ENCODE results near the gene DBH.
"Not testable (repeated sequence)": the region's sequence is repeated elsewhere in the genome, so short reads cannot be mapped to it uniquely, and the experiment has no call there.

Gene DBH

DNA sequence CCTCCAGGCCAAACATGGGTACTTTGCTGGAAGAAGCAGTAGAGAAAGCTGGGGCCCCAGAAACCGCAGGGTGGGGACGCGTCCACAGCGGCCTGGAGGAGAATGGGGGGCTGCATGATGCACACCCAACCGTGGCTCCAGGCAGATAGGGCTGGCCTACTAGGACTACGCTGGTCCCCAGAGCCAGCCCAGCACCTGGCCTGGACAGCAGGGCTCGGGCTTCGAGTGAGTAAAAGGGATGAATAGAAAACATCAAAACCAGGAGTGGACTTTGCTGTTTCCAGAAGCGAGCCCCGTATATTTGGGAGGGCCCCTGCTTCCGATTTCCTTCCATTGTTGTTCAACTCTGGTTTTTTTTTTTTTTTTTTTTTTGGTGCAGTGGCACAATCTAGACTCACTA lies 30.7 kb downstream of the DBH start:
- no peak for DNase-seq (ENCODE audit: low spot score)

GRCh38 chr9:133667759-133668450 lies 31.7 kb downstream of the DBH start:
- no peak for DNase-seq (ENCODE audit: low spot score)

GRCh38 chr9:133669182-133669801 lies 33.1 kb downstream of the DBH start:
- DNase-seq (ENCODE audit: low spot score) = no peak

GRCh38 chr9:133670466-133670865 lies 34.3 kb downstream of the DBH start:
- DNase-seq (ENCODE audit: low spot score) = no peak

DNA sequence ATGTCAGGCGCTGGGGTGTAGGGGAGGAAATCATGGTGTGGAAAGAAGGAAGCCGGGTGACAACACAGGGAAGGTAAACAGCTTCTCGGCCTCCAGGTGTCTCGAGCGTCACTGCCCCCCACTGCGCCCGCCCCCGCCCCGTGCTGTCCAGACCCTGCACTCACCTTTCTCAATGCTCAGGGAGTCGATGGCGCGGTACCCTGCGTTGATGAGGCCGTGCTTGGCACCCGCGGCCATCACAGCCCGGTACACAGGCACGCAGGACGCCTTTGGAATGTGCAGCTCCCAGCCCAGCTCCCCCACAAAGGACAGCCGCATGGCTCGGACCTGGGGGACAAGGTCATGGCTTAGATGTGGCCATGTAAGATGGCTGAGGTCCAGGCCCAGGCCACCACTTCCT lies 35.2 kb downstream of the DBH start:
- DNase-seq (ENCODE audit: low spot score) = no peak

DNA sequence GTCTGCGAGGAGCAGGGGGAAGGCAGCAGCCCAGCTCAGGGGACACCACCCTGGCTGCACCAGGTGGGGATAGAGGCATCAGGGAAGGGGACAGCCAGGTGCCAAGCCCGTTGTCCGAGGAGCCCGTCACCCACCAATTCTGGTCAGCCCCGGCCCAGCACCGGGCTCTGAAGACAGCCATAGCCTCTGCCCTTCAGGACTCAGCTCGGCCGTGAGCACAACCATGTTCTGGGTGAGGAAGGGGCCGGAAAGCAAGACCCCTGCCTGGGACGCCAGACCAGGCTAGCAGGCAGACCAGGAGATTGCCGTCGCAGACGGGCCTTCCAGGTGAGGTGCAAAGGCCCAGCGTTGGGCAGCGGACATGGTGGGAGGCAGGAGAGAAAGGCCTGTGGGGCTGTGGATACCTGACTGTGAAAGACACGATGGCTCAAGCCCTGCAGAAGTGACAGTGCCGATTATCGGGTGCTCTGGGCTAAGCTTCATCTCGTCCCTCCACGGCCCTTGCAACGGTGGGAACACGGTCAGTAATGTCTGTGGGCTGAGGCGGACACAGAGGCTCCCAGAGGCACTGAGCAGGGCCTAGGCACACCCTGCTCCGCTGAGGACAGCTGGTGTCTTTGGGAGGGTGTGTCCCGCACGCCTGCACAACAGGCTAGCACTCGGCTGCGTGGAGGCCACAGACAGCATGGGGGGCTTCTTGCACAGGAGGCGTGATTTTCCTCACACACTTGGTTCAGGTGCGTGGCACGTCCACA lies 36.5 kb downstream of the DBH start:
- no peak for DNase-seq (ENCODE audit: low spot score)

DNA sequence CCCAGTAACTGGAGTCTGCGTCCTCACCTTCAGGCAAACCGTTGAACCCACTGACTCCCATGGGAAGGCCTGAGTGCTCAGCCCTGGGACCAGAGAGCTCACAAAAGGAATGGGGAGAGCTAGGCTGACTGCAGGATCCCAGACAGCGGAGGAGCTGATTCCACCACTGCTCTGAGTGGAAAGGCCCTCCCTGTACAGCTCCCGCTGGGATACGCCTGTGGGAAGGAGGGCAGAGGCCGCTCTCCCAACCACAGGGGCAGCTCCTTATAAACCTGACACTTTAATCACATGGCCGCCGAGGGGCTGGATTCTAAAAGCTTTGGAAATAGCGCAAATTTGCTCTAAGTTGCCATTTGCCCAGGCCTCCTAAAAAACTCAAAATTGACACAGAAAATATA lies 37.1 kb downstream of the DBH start:
- no peak for DNase-seq (ENCODE audit: low spot score)

DNA sequence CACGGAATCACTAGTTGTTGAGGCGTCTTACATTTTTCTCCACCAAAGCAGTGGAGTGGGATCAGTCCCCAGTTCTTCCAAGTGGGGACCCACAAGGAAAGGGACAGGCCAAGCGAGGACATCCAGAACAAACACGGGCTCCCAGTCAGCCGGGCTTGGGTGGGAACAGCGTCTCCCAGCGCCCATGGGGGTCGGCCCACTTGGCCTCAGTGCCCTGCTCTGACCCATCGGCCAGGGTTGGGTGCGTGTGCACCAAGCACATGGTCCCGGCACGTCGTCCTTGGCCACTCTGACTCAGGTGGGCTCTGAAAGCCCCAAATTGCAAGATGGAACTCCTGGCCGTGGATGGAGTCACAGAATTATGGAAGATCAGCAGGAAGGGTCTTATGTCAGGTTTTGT lies 37.9 kb downstream of the DBH start:
- no peak for DNase-seq (ENCODE audit: low spot score)

DNA sequence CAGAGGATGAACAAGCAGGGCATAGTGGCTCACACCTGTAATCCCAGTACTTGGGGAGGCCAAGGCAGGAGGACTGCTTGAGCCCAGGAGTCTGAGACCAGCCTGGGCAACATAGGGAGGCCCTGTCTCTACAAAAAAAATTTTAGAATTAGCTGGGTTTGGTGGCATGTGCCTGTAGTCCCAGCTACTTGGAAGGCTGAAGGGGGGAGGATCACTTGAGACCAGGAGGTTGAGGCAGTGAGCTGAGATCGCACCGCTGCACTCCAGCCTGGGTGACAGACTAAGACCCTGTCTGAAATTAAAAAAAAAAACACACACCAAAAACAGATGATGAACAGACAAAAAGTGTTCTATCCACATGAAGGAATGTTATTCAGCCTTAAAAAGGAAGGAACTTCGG lies 39.6 kb downstream of the DBH start:
- not testable (repeated sequence) for DNase-seq (ENCODE audit: low spot score)

GRCh38 chr9:133676450-133676849 lies 40.3 kb downstream of the DBH start:
- no peak for DNase-seq (ENCODE audit: low spot score)

DNA sequence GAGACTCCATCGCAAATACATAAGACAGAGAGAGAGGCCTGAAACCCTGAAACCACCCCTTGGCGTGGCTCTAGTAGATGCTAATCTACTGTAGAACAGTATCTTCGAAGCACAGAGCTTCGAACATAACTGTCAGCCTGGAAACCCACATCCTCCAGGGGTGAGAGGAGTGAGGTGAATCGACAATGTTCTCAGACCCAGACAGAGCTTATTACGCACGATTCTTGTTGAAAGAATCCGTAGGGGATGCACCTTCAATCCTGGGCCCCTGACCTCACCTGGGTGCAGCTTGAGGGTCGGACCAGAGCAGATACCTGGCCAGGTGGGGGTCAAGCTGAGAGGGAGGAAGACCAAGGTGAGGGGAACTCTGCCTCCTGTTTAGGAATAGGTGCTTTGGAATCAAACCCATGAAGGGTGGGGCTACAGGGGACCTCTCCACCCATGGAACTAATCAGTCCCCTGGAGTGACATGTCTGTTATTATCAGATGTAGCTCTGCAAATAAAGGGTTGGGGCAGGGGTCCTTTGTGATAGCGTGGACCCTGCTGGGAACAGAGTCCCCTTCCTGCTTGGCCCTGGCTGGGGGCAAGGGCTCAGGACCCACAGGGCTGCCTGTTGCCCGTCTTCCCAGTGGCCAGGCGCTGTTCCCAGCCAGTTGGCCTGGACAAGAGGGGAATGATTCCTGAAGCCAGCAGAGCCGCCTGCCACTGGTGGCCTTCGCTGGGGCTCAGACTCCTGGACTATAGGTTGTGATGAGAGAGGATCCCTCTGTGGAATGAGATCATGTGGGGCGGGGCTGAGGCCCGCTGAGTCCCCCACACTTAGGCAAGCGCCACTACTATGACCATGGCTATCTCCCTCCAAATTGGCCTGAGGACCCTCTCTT lies 41.2 kb downstream of the DBH start:
- no peak for DNase-seq (ENCODE audit: low spot score)

DNA sequence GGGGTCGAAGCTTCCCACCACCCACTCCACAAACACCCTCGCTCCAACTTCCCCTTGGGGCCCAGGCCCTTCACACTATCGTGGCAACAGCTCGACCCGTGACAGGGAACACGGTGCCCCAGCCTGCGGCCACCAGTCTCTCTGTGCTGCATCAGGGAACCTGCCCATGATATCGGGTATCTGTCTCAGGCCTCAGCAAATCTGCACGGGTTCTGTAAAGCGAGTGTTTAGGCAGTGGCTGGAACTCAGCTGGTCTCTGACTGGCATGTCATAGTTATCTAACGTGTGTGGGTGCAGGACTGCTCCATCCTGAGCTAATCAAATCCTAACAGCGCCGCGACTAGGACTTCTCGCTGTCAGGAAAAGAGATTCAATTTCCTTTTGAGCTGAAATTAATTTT lies 42.9 kb downstream of the DBH start:
- no peak for DNase-seq (ENCODE audit: low spot score)

DNA sequence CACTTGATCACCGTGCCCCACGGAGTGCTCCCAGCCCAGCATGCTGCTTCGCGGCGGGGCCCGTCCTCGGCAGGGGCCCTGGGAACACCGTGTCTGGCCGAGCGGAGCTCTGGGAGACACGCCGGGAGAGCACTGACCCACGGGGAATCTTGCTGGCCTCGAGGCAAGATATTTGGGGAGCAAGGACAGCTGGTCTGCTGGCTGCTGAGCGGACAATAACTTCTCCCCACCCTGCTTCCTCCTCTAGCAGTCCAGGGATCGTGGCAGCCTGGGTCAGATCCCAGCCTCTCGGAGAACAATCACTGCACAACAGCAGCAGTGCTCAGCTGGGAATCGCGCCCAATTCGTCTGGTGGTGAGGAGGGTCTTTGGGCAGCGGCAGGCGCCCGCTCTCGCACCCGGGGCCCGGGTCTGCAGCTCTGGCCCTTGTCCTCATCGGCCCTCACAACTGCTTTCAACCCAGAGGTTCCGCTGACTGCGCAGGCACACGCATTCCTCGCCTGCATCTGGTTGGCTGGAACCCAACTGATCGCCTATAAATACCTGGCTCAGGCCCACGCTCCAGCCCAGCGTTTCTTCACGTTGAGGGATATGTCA lies 43.4 kb downstream of the DBH start:
- no peak for DNase-seq (ENCODE audit: low spot score)

DNA sequence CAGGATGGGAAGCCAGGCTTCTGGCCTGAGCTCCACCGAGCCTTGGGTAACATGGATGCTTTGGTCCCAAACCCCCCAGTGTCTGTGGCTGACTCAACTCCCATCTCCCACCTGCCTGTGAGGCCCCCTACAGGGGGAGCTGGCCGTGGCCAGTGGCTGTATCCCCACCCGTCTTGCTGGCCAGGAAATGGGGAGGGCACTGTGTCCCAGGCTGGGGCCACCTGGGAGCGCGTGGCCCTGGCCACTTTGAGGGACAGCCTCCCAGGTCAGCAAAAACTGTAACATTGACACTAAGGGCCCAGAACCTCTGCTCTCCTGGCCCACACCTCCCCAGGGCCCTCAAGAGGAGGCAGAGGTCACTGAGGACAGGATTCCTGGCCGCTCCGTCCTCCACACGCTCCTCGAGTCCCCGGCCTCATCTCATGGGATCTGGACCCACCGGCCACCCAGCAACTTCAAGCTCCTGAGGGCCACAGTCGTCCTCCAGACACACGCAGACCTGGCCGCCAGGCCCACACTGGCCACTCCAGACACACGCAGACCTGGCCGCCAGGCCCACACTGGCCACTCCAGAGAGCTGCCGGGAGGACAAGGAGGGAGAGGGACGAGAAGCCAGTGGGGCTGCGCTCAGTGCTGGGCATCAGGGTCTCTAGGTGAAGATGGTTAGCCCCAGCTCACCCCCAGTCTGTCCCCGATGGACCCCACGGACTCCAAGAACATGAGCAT lies 44.2 kb downstream of the DBH start:
- DNase-seq (ENCODE audit: low spot score) = no peak

DNA sequence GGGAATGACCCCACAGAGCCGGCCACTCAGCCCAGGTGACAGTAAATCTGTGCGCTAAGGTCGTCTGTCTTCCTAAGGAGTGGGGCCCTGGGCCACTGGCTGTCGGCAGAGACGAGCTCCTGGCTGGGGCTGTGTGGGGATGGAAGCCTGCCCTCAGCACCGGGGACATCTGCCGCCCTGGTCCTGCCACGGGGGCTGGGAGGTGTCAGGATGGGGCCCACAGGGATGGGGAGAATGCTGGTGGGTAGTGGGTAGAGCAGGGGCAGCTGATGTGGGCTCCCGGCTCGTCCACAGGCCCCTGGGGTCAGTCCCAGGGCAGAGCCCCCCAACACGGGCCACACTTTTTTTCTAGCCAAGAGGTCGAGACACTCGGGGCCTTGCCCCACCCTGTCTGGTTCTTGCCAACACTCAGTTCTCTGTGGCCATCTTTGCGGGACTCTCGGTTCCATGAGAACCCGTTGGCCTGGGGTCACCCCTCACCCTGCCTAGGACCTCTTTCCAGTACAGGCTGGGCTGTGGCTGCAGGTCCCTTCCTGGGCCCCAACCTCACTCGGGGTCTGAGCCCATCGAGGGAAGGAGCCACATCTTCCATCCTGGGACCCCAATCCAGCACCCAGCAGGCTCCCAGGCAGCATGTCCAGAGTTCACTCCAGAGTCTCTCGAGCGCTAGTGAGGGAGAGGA lies 45.0 kb downstream of the DBH start:
- no peak for DNase-seq (ENCODE audit: low spot score)

DNA sequence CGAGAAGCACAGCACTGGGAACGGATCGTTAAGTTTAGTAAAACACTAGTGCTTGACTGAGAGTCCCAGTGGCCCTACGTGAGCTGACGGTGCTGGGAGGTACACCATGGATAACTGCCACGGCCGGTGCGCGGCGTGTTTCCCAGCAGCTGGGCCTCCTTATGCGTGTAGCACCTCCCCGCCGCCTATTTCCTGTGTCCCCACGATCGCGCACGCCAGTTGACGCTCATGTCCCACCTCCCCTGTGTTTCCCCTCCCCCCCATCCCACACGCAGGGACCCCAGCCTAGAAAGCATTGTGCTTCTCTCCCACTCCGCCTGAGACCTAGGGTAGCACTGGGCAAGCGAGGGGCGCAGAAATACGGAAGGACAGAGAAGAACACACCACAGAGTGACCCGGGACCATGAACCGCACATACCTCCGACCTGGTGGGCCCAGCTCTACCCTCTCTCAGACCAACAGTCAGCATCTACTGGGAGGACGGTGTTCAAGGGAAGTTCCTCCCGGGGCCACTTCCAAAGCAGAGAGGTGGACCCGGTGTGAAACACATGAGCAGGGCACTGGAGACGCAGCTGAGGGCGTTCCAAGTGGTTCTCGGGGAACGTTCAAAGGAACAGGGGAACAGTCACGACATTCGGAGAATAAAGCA lies 45.6 kb downstream of the DBH start:
- no peak for DNase-seq (ENCODE audit: low spot score)

DNA sequence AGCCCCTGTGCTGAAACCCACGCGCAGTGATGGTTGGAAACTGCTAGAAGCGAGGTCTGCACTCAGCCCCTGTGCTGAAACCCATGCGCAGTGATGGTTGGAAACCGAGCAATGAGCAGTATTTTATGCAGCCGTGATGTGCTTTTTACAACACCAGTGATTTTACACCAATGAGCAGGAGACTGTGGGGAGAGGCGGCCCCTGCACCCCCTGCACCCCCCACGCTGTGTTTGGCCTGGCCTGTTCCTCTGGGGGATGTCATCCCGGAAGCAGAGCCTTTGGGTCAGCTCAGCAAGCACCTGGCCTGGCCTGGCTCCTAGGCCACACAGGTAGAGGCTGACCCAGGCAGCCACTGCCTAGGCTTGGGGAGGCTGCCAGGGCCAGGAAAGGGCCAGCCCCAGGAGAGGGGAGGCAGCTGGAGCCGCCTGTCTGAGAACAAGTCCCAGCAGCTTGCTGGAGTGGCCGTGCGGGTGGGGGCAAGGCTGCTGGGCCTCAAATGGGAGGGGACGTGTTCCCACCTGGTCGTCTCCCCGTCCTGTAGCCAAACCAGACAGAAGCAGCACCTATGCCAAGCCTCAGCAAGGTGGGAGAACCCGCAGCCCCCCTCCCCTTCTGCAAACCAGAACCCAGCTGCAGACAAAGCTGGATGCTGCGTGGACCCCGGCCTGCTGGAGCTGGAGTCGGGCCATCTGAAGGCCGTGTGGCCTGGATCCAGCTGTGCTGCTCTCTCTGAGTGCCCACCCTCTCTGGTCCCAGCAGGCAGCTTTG lies 46.8 kb downstream of the DBH start:
- no peak for DNase-seq (ENCODE audit: low spot score)

DNA sequence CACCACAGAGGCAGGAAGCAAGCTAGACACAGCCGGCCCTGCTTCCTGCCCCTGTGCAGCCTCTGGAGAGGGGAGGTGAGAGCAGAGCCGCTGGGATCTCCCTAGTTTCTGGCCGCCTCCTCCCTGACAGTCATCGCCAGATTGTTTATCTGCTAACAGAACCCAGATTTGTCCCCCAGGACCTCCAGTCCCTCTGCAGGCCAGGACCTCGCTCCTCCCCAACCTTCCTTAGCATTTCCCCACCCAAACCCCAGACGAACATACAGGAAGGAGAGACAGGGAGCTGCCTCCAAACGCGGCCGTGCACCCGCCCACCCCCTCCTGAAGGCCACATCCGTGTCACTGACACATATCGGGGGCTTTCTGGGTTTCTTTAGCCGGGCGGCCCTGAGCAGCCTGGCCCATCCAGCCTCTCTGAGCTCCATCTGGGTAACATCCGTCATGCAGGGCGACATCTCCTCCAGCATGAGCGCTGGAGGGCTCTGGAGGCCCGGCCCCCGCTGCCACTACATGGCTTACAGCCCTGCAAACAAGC lies 47.5 kb downstream of the DBH start:
- no peak for DNase-seq (ENCODE audit: low spot score)

Measured in hematopoietic multipotent progenitor cell treated with erythropoietin and hydrocortisone succinate and interleukin-3 and kit ligand, for 15 days (in vitro differentiated cells).